ENCODE results near the gene CST9. TPM values are rescaled to one million over a fixed set of nuclear protein-coding genes. Genes with fewer than 3 reads are reported as not detected.
"Not testable (repeated sequence)": the region's sequence is repeated elsewhere in the genome, so short reads cannot be mapped to it uniquely, and the experiment has no call there.

CST9 gene
- total RNA-seq, 1 donor from 2014 or later: not detected

GRCh38 chr20:23637282-23638221, 31.8 kb upstream of the CST9 start, which contains the start of gene CST3:
CST3 (minus strand) TSS chr20:23637955; CDS start chr20:23637862, 93 bp downstream.
- DNase-seq (ENCODE audit: low read depth in 2 of 2): peak; percentile 69 to 88

GRCh38 chr20:23636908-23637281, 31.2 kb upstream of the CST9 start:
- no peak for DNase-seq (ENCODE audit: low read depth in 2 of 2)

- DNase-seq (ENCODE audit: low read depth in 2 of 2): no peak
Measured at GRCh38 chr20:23636182-23636907, 30.6 kb upstream of the CST9 start.

- DNase-seq (ENCODE audit: low read depth in 2 of 2): not testable (repeated sequence)
Measured at GRCh38 chr20:23635768-23636090, 30.0 kb upstream of the CST9 start.

- DNase-seq (ENCODE audit: low read depth in 2 of 2): no peak
Measured at GRCh38 chr20:23634985-23635767, 29.5 kb upstream of the CST9 start.

- no peak for DNase-seq (ENCODE audit: low read depth in 2 of 2)
Measured at GRCh38 chr20:23634044-23634801, 28.5 kb upstream of the CST9 start.

GRCh38 chr20:23632711-23633573, 27.2 kb upstream of the CST9 start:
- DNase-seq (ENCODE audit: low read depth in 2 of 2): no peak

GRCh38 chr20:23631981-23632710, 26.4 kb upstream of the CST9 start:
- DNase-seq (ENCODE audit: low read depth in 2 of 2): no peak

GRCh38 chr20:23631226-23631822, 25.6 kb upstream of the CST9 start:
- DNase-seq (ENCODE audit: low read depth in 2 of 2): no peak

- no peak for DNase-seq (ENCODE audit: low read depth in 2 of 2)
Measured at GRCh38 chr20:23630392-23630849, 24.7 kb upstream of the CST9 start.

GRCh38 chr20:23629542-23630391, 24.1 kb upstream of the CST9 start:
- peak; percentile 57 to 73 for DNase-seq (ENCODE audit: low read depth in 2 of 2)

GRCh38 chr20:23629017-23629541, 23.4 kb upstream of the CST9 start:
- peak; percentile 70 to 94 for DNase-seq (ENCODE audit: low read depth in 2 of 2)

- no peak for DNase-seq (ENCODE audit: low read depth in 2 of 2)
Measured at GRCh38 chr20:23628402-23629016, 22.8 kb upstream of the CST9 start.

GRCh38 chr20:23627501-23627900, 21.8 kb upstream of the CST9 start:
- no peak for DNase-seq (ENCODE audit: low read depth in 2 of 2)

- DNase-seq (ENCODE audit: low read depth in 2 of 2): no peak
Measured at GRCh38 chr20:23626040-23626620, 20.4 kb upstream of the CST9 start.

- no peak for DNase-seq (ENCODE audit: low read depth in 2 of 2)
Measured at GRCh38 chr20:23625236-23625964, 19.7 kb upstream of the CST9 start.
